NAMALWA (cell line): ENCODE measurements around the gene SF3A1.
"Not testable (repeated sequence)": the region's sequence is repeated elsewhere in the genome, so short reads cannot be mapped to it uniquely, and the experiment has no call there.

Experiments
- DNase-seq: peaks from one replicate; pipeline ENCODE4 v3.0.0-alpha.2; 2015; ENCODE audit warnings: low spot score

Gene SF3A1

GRCh38 chr22:30347255-30347892 lies 9.3 kb downstream of the SF3A1 start:
- no peak for DNase-seq

- no peak for DNase-seq
Measured at GRCh38 chr22:30344447-30345200, 12.1 kb downstream of the SF3A1 start.

GRCh38 chr22:30340911-30341685 lies 15.6 kb downstream of the SF3A1 start:
- DNase-seq: no peak

- DNase-seq: no peak
Measured at GRCh38 chr22:30338802-30339201, 17.9 kb downstream of the SF3A1 start.

GRCh38 chr22:30338341-30338740 lies 18.4 kb downstream of the SF3A1 start:
- DNase-seq: not testable (repeated sequence)

GRCh38 chr22:30337461-30337778 lies 19.3 kb downstream of the SF3A1 start:
- DNase-seq: no peak

- DNase-seq: no peak
Measured at GRCh38 chr22:30336752-30337460, 19.8 kb downstream of the SF3A1 start.

GRCh38 chr22:30335236-30335635 lies 21.5 kb downstream of the SF3A1 start:
- DNase-seq: no peak

- DNase-seq: no peak
Measured at GRCh38 chr22:30334646-30335045, 22.0 kb downstream of the SF3A1 start.

- no peak for DNase-seq
Measured at GRCh38 chr22:30333707-30334087, 23.0 kb downstream of the SF3A1 start.

GRCh38 chr22:30332994-30333706 lies 23.5 kb downstream of the SF3A1 start:
- DNase-seq: no peak

- DNase-seq: no peak
Measured at GRCh38 chr22:30332551-30332950, 24.1 kb downstream of the SF3A1 start.

- no peak for DNase-seq
Measured at GRCh38 chr22:30328466-30329049, 28.1 kb downstream of the SF3A1 start.

GRCh38 chr22:30327864-30328345 lies 28.8 kb downstream of the SF3A1 start:
- no peak for DNase-seq

- peak; percentile 95 for DNase-seq
Measured at GRCh38 chr22:30326706-30327362, 29.9 kb downstream of the SF3A1 start, which contains the start of gene TBC1D10A. Gene TBC1D10A, minus strand, starts transcription at chr22:30326941. Its CDS starts 60 bp downstream, at chr22:30326881.

GRCh38 chr22:30326255-30326705 lies 30.4 kb downstream of the SF3A1 start:
- no peak for DNase-seq

GRCh38 chr22:30325724-30326254 lies 30.9 kb downstream of the SF3A1 start:
- DNase-seq: no peak

- no peak for DNase-seq
Measured at GRCh38 chr22:30325065-30325720, 31.5 kb downstream of the SF3A1 start.

GRCh38 chr22:30324014-30324730 lies 32.5 kb downstream of the SF3A1 start:
- no peak for DNase-seq
